CD4-positive, alpha-beta T cell (primary cell): ENCODE measurements around the gene FRG2B. TPM values are rescaled to one million over a fixed set of nuclear protein-coding genes. Genes with fewer than 3 reads are reported as not detected.

ENCODE experiments used
- ATAC-seq: fragments of 200-7000 bp; cut with Tn5 transposase; one replicate; pipeline ENCODE4 v1.10.0; 2022; ENCODE audit warnings: mild to moderate bottlenecking; ENCODE audit not compliant: poor library complexity
- CTCF ChIA-PET: fragments of 350-600 bp; sonication (Branson Sonifier 250); formaldehyde crosslinking; loops from one replicate; lab custom pipeline; 2021; ENCODE audit warnings: antibody characterized with exemption, inconsistent platforms; lab: Charles Lee
- POLR2A ChIA-PET: fragments of 350-600 bp; sonication (Branson Sonifier 250); formaldehyde crosslinking; loops from one replicate; lab custom pipeline; 2021; ENCODE audit warnings: antibody characterized with exemption, inconsistent platforms; lab: Charles Lee
- DNase-seq, 14 experiments: peaks; one replicate each; pipeline ENCODE4 v3.0.0-alpha.2; 2013 to 2020; ENCODE audit warnings: mixed read lengths in 2 of 14
- H3K27ac ChIP-seq, 2 donors: one replicate each; pipeline versions ENCODE4 v1.5.1 to v1.7.0; 2013; ENCODE audit warnings: low read length in 2 of 2, low read depth in 1 of 2, mild to moderate bottlenecking in 1 of 2
- H3K27me3 ChIP-seq, 2 experiments: 1 replicate in 1 of 2; 2 replicates in 1 of 2; pipeline versions ENCODE4 v1.6.1 to v1.7.0; 2013; ENCODE audit warnings: low read length in 2 of 2, control low read depth in 1 of 2, mild to moderate bottlenecking in 1 of 2, moderate library complexity in 1 of 2; ENCODE audit not compliant: insufficient read depth in 2 of 2, control insufficient read depth in 1 of 2
- H3K36me3 ChIP-seq: one replicate; pipeline ENCODE4 v1.6.1; 2013; ENCODE audit warnings: low read length, control low read depth; ENCODE audit not compliant: insufficient read depth
- H3K4me1 ChIP-seq: one replicate; pipeline ENCODE4 v1.6.1; 2013; ENCODE audit warnings: low read length, control low read depth; ENCODE audit not compliant: insufficient read depth
- H3K4me3 ChIP-seq: one replicate; pipeline ENCODE4 v1.5.1; 2013; ENCODE audit warnings: mild to moderate bottlenecking, low read length, moderate library complexity
- H3K9me3 ChIP-seq, 2 experiments: 1 replicate in 1 of 2; 2 replicates in 1 of 2; pipeline versions ENCODE4 v1.6.1 to v1.7.0; 2013; ENCODE audit warnings: low read length in 2 of 2, mild to moderate bottlenecking in 2 of 2, control low read depth in 1 of 2, moderate library complexity in 1 of 2; ENCODE audit not compliant: control insufficient read depth in 1 of 2, insufficient read depth in 1 of 2
- H3K27ac Mint-ChIP-seq: one replicate; pipeline ENCODE4 v1.8.0; 2020; ENCODE audit warnings: mixed read lengths
- H3K27me3 Mint-ChIP-seq: one replicate; pipeline ENCODE4 v1.8.0; 2021; ENCODE audit warnings: mixed read lengths
- H3K36me3 Mint-ChIP-seq: one replicate; pipeline ENCODE4 v1.8.0; 2021; ENCODE audit warnings: low read depth, mixed read lengths
- H3K4me1 Mint-ChIP-seq: one replicate; pipeline ENCODE4 v1.8.0; 2021; ENCODE audit warnings: low read depth, mixed read lengths
- H3K4me3 Mint-ChIP-seq: one replicate; pipeline ENCODE4 v1.8.0; 2020; ENCODE audit warnings: mild to moderate bottlenecking, mixed read lengths
- H3K9me3 Mint-ChIP-seq: one replicate; pipeline ENCODE4 v1.8.0; 2020; ENCODE audit warnings: mixed read lengths
- CTCF ChIP-seq: fragments of 200-600 bp; IDR thresholded peaks from one replicate; pipeline ENCODE4 v1.8.0; 2022; ENCODE audit warnings: antibody characterized with exemption, mild to moderate bottlenecking
- intact Hi-C, 2 experiments: fragments of 100-400 bp; cut with DNase I in 1 of 2; cut with micrococcal nuclease in 1 of 2; formaldehyde crosslinking; loops; one replicate each; pipeline versions ENCODE4 v1.15.1 to v1.9.0; 2023 to 2025; cut with DNase I, micrococcal nuclease
- total RNA-seq, 174 experiments: library from RNA in 2 of 174; stranded (reverse) in 2 of 174; gene quantifications; one replicate each; pipeline ENCODE4 v1.2.3 and lab custom pipeline; 2021 to 2026

The FRG2B gene
- total RNA-seq, 2 experiments from 2014 or later, result not detected

GRCh38 chr10:133614830-133615580 is 11.6 kb downstream of the FRG2B start:
- no peak overlapping the region for H3K27ac ChIP-seq
- DNase-seq, result no peak
- no peak for ATAC-seq
- H3K4me1 Mint-ChIP-seq, result no peaks in the 10 kb centered on the region
- peaks cover 15% of the 10 kb centered on the region for H3K27me3 Mint-ChIP-seq
- CTCF ChIA-PET, result no interaction called here
- H3K36me3 Mint-ChIP-seq, result no peaks in the 10 kb centered on the region
- TF ChIP-seq CTCF, result no peak
- peaks cover 4 to 9% of the 10 kb centered on the region in 2 experiments for H3K9me3 ChIP-seq
- no peak overlapping the region for H3K4me3 ChIP-seq
- intact Hi-C loops, result no loop called here
- peaks cover 0 to 3% of the 10 kb centered on the region in 2 experiments for H3K27me3 ChIP-seq
- POLR2A ChIA-PET, result no interaction called here
- no peak overlapping the region for H3K4me3 Mint-ChIP-seq
- H3K36me3 ChIP-seq, result no peaks in the 10 kb centered on the region
- H3K9me3 Mint-ChIP-seq, result peaks cover 6% of the 10 kb centered on the region
- H3K4me1 ChIP-seq, result no peaks in the 10 kb centered on the region
- no peak overlapping the region for H3K27ac Mint-ChIP-seq

GRCh38 chr10:133613699-133614098 is 12.9 kb downstream of the FRG2B start:
- intact Hi-C loops, result no loop called here
- Histone ChIP-seq H3K27me3 (peaks cover 0 to 3% of the 10 kb centered on the region in 2 experiments), H3K27ac (no peak overlapping the region), H3K36me3 (no peaks in the 10 kb centered on the region), H3K4me1 (no peaks in the 10 kb centered on the region), H3K4me3 (no peak overlapping the region), H3K9me3 (peaks cover 4 to 9% of the 10 kb centered on the region in 2 experiments)
- H3K4me3 Mint-ChIP-seq, result no peak overlapping the region
- DNase-seq (no peak), ATAC-seq (no peak)
- ChIA-PET CTCF (no interaction called here), POLR2A (no interaction called here)
- TF ChIP-seq CTCF, result no peak
- H3K36me3 Mint-ChIP-seq, result no peaks in the 10 kb centered on the region
- no peak overlapping the region for H3K27ac Mint-ChIP-seq
- no peaks in the 10 kb centered on the region for H3K4me1 Mint-ChIP-seq
- peaks cover 9% of the 10 kb centered on the region for H3K9me3 Mint-ChIP-seq
- H3K27me3 Mint-ChIP-seq, result peaks cover 14% of the 10 kb centered on the region

- peaks cover 4% of the 10 kb centered on the region in 2 experiments for H3K9me3 ChIP-seq
- ChIA-PET POLR2A (no interaction called here), CTCF (no interaction called here)
- no peaks in the 10 kb centered on the region for H3K4me1 ChIP-seq
- no peak overlapping the region for H3K27ac ChIP-seq
- DNase-seq (no peak), ATAC-seq (no peak)
- Mint-ChIP-seq H3K27ac (no peak overlapping the region), H3K36me3 (no peaks in the 10 kb centered on the region), H3K4me1 (no peaks in the 10 kb centered on the region), H3K9me3 (peaks cover 17% of the 10 kb centered on the region), H3K4me3 (no peak overlapping the region), H3K27me3 (peaks cover 34% of the 10 kb centered on the region)
- H3K36me3 ChIP-seq, result no peaks in the 10 kb centered on the region
- peaks cover 4 to 24% of the 10 kb centered on the region in 2 experiments for H3K27me3 ChIP-seq
- intact Hi-C loops, result no loop called here
- H3K4me3 ChIP-seq, result no peak overlapping the region
- TF ChIP-seq CTCF, result no peak
Observed at GRCh38 chr10:133611079-133611478, 15.5 kb downstream of the FRG2B start.
